ENCODE results near the gene NWD2.

GRCh38 chr4:37338972-37339371 is 94.4 kb downstream of the NWD2 start:
- TF ChIP-seq, protein P1, sequence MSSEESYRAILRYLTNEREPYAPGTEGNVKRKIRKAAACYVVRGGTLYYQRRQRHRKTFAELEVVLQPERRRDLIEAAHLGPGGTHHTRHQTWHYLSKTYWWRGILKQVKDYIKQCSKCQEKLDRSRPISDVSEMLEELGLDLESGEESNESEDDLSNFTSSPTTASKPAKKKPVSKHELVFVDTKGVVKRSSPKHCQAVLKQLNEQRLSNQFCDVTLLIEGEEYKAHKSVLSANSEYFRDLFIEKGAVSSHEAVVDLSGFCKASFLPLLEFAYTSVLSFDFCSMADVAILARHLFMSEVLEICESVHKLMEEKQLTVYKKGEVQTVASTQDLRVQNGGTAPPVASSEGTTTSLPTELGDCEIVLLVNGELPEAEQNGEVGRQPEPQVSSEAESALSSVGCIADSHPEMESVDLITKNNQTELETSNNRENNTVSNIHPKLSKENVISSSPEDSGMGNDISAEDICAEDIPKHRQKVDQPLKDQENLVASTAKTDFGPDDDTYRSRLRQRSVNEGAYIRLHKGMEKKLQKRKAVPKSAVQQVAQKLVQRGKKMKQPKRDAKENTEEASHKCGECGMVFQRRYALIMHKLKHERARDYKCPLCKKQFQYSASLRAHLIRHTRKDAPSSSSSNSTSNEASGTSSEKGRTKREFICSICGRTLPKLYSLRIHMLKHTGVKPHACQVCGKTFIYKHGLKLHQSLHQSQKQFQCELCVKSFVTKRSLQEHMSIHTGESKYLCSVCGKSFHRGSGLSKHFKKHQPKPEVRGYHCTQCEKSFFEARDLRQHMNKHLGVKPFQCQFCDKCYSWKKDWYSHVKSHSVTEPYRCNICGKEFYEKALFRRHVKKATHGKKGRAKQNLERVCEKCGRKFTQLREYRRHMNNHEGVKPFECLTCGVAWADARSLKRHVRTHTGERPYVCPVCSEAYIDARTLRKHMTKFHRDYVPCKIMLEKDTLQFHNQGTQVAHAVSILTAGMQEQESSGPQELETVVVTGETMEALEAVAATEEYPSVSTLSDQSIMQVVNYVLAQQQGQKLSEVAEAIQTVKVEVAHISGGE (tag by site-specific recombination; conservative IDR thresholded peaks at IDR 0.05; ENCODE audit: low read depth): no peak
- no peak for TF ChIP-seq CTCF (tag by site-specific recombination; IDR thresholded peaks at IDR 0.05)
- TF ChIP-seq ZNF768 (tag by site-specific recombination; IDR thresholded peaks at IDR 0.05): no peak
- TF ChIP-seq RBAK (tag by site-specific recombination; IDR thresholded peaks at IDR 0.05): no peak
- TF ChIP-seq ZNF623 (tag by site-specific recombination; IDR thresholded peaks at IDR 0.05): no peak
